GM12872 (cell line): Measurements from ENCODE around the gene PREX1.

Experiments used
- CTCF ChIP-seq: IDR thresholded peaks from 3 replicates; pipeline ENCODE4 v1.5.1; 2011; ENCODE audit warnings: low read depth, mild to moderate bottlenecking, low read length, moderate library complexity; ENCODE audit not compliant: insufficient read depth

PREX1 gene

GRCh38 chr20:48827855-48828733, at the start of gene PREX1:
Gene PREX1, minus strand, starts transcription at chr20:48827999. Its CDS starts 139 bp downstream, at chr20:48827860.
- no peak for TF ChIP-seq CTCF

GRCh38 chr20:48877304-48877703, 49.5 kb upstream of the PREX1 start:
- TF ChIP-seq CTCF, result no peak

- TF ChIP-seq CTCF, result no peak
Measured at GRCh38 chr20:48875914-48876240, 48.1 kb upstream of the PREX1 start.

GRCh38 chr20:48875233-48875913, 47.6 kb upstream of the PREX1 start:
- TF ChIP-seq CTCF, result no peak

GRCh38 chr20:48866936-48867335, 39.1 kb upstream of the PREX1 start:
- no peak for TF ChIP-seq CTCF

- no peak for TF ChIP-seq CTCF
Measured at GRCh38 chr20:48864738-48865318, 37.0 kb upstream of the PREX1 start.

- TF ChIP-seq CTCF, result no peak
Measured at GRCh38 chr20:48864254-48864653, 36.5 kb upstream of the PREX1 start.
